Measurements from ENCODE around the gene CCT8L2.
"Not testable (repeated sequence)": the region's sequence is repeated elsewhere in the genome, so short reads cannot be mapped to it uniquely, and the experiment has no call there.

CCT8L2 gene

DNA sequence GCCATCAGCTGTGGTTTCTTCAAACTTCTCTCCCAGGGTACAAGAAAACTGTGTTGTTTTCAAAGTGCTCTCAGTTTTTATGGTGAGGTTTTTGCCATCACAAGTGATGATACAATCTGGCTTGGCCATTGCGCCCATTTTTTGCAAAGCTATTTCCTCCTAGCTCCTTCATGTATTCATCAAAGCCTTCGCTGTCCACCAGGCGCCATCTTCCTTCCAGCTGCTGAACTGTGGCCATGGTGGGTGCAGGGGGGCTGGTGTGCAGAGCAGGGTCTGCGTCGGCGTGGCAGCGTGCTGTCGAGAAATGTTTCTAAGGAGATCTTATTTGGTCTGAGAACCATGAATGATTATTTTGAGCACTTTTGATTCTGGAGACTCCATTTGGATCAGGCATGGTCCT lies 2.6 kb upstream of the CCT8L2 start:
- in situ Hi-C loops (cut with HindIII; ENCODE audit: low sequenced_read_pairs), result not testable (repeated sequence)

DNA sequence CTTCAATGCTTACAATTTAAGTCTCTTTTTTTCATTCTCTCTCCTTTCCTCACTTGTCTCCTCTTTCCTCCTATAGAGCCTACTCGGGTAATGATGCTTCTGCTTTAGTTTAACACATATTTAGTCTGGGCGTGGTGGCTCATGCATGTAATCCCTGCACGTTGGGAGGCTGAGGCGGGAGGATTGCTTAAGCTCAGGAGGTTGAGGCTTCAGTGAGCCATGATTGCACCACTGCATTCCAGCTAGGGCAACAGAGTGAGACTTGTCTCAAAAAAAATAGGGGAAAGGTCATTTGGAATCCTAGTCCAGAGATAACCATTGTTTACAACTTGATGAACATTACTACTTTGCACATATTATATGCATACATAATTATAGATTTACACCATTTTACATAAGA lies 1.4 kb upstream of the CCT8L2 start:
- in situ Hi-C loops (cut with HindIII; ENCODE audit: low sequenced_read_pairs), result no loop called here

DNA sequence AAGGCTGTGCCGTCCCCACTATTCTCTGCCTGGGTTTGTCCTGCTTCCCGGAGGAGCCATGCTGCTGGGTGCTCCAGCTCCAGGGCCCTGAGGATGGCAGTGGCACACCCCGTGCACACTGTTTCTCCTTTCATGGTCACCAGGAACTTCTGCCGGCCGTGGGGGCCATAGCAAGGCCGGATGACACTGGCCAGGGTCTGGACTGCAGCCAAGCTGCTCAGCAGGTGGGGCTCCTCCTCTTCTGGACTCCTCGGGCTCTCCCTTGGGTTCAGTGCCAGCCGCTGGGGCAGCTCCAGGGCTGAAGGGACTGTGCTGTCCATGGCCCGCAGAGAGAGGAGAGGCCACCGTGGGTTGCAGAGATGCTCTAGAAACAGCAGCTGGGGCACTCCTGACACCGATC lies 379 bp downstream of the CCT8L2 start:
- in situ Hi-C loops (cut with HindIII; ENCODE audit: low sequenced_read_pairs), result not testable (repeated sequence)

DNA sequence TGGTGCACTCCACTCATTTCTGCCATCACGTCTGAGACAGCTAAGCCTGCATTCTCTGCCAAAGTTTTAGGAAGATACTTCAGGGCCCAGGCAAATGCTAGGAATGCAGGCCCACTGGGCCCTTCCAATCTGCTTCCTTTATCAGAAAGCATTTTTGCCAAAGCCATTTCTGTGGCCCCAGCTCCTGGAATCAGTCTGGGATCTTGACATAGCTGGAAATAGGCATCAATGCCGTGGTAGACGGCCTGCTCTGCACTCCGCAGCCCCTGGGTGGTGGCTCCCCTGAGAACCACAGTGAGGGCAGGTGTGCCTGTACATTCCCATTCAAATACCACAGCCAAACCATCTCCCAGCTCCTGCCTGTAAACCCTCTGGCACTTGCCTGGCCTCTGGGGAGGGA lies 1.5 kb downstream of the CCT8L2 start:
- in situ Hi-C loops (cut with HindIII; ENCODE audit: low sequenced_read_pairs), result not testable (repeated sequence)

DNA sequence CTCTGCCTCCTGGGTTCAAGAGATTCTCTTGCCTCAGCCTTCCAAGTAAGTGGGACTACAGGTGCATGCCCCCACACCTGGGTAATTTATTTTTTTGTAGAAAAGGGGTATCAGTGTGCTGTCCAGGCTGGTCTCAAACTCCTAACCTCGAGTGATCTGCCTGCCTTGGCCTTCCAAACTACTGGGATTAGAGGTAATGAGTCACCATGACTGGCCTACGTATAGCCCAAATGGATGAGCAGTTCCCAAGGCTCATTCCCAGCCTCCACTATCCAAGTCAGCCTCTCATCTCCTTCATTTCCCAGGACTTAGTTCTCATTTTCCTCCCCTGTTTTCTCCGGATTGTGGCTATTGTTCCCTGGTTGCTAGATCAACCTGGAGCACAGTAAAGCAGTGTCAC lies 5.6 kb downstream of the CCT8L2 start:
- in situ Hi-C loops (cut with HindIII; ENCODE audit: low sequenced_read_pairs), result no loop called here

DNA sequence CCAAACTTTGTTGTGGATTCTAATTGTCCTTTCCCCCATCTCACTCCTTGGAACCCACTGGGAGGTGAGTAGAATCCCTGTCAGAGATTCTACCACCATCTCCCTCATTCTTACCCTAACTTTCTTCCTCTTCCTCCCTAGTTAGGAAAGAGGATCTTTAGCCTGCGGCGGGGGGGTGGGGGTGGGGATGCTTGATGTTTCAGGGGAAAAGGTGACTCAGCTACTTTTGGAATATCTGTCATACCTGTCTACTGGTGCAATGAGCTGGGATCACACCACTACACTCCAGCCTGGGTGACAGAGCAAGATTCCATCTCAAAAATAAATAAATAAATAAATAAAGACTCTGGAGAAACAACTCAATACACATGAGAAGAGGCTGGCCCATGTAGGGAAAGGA lies 6.4 kb downstream of the CCT8L2 start:
- in situ Hi-C loops (cut with HindIII; ENCODE audit: low sequenced_read_pairs), result no loop called here

DNA sequence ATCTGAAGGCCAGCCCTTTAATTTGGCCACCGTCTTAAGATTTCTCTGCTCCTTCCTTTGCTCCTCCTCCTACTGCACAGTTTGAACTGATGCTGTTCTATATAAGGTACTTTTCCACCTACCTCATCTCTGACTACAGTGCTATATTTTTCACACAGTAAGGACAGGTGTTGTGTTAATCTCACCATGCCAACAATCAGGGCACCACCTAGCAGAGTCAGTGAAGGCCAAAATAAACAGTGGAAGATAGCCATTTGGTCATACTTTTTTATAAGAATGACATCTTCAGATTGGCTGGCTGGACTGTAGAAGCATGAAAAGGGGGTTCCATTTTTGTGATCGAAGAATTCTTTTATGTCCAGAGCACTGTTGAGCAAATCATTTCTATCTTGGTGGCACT lies 11.7 kb downstream of the CCT8L2 start:
- in situ Hi-C loops (cut with HindIII; ENCODE audit: low sequenced_read_pairs), result not testable (repeated sequence)

DNA sequence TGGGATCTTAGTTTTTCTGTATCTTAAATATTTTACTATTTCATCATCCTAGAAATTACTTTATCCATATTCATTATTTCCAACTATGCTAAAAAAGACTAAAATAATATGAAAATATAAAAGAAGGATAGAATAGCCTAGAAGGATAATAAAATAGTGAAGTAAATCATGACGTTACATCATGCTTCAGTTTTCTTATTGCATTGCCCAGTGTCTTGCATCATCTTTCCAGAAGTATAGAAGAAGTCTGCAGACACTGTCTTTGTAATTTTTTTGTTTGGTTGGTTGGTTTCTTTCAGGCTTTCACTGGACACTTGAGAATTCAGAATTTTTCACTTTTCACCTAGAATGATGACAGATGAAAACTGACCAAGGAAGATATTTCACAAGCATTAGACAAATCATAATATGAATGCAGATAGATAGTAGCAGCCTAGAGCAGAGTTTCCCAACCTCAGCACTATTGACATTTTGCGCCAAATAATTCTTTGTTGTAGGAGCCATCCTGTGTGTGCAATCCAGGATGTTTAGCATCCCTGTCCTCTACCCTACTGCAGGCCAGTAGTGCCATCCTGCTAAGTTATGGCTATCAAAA lies 23.3 kb downstream of the CCT8L2 start:
- in situ Hi-C loops (cut with HindIII; ENCODE audit: low sequenced_read_pairs), result not testable (repeated sequence)

DNA sequence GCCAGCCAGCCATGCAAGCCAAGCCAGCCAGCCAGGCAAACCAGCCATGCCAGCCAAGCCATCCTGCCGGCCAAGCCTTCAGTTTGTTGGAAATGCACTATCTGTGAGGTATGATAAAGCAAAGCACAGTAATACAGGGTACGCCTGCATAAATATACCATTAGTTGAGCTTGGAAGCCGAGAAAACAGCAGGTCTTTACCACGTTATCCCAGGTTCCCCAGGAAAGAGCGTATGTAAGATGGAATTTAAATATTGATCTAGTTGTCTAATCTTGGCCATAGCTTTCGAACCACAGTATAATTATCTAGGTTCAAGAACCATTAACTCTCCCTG lies 24.2 kb downstream of the CCT8L2 start:
- in situ Hi-C loops (cut with HindIII; ENCODE audit: low sequenced_read_pairs), result no loop called here

DNA sequence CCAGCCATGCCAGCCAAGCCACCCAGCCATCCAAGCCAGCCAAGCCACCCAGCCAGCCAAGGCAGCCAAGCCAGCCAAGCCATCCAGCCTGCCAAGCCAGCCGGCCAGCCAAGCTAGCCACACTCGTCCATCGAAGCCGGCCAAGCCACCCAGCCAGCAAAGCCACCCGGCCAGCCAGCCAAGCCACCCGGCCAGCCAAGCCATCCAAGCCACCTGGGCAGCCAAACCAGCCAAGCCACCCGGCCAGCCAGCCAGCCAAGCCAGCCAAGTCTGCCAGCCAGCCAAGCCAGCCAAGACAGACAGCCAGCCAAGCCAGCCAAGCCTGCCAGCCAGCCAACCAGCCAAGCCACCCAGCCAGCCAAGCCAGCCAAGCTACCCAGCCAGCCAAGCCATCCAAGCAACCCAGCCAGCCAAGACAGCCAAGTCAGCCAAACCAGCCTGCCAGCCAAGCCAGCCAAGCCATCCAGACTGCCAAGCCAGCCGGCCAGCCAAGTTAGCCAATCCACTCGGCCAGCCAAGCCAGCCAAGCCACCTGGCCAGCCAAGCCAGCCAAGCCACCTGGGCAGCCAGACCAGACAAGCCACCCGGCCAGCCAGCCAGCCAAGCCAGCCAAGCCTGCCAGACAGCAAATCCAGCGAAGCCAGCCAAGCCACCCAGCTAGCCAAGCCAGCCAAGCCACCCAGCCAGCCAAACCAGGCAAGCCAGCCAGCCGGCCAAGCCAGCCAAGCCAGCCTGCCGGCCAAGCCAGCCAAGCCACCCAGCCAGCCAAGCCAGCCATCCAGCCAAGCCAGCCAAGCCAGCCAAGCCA lies 24.8 kb downstream of the CCT8L2 start:
- in situ Hi-C loops (cut with HindIII; ENCODE audit: low sequenced_read_pairs), result not testable (repeated sequence)

DNA sequence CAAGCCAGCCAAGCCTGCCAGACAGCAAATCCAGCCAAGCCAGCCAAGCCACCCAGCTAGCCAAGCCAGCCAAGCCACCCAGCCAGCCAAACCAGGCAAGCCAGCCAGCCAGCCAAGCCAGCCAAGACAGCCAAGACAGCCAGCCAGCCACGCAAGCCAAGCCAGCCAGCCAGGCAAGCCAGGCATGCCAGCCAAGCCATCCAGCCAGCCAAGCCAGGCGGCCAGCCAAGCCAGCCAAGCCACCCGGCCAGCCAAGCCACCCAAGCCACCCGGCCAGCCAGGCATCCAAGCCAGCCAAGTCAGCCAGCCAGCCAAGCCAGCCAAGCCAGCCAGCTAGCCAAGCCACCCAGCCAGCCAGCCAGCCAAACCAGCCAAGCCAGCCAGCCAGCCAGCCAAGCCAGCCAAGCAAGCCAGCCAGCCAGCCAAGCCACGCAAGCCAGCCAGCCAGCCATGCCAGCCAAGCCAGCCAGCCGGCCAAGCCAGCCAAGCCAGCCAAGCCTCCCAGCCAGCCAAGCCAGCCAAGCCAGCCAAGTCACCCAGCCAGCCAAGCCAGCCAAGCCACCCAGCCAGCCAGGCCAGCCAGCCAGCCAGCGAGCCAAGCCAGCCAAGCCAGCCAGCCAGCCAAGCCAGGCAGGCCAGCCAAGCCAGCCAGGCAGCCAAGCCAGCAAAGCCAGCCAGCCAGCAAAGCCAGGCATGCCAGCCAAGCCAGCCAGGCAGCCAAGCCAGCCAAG lies 26.0 kb downstream of the CCT8L2 start:
- in situ Hi-C loops (cut with HindIII; ENCODE audit: low sequenced_read_pairs), result not testable (repeated sequence)

DNA sequence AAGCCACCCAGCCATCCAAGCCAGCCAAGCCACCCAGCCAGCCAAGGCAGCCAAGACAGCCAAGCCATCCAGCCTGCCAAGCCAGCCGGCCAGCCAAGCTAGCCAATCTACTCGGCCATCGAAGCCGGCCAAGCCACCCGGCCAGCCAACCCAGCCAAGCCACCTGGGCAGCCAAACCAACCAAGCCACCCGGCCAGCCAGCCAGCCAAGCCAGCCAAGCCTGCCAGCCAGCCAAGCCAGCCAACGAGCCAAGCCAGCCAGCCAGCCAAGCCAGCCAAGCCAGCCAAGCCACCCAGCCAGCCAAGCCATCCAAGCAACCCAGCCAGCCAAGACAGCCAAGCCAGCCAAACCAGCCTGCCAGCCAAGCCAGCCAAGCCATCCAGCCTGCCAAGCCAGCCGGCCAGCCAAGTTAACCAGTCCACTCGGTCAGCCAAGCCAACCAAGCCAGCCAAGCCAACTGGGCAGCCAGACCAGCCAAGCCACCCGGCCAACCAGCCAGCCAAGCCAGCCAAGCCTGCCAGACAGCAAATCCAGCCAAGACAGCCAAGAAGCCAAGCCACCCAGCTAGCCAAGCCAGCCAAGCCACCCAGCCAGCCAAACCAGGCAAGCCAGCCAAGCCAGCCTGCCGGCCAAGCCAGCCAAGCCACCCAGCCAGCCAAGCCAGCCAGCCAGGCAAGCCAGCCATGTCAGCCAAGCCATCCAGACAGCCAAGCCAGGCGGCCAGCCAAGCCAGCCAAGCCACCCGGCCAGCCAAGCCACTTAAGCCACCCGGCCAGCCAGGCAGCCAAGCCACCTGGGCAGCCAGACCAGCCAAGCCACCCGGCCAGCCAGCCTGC lies 26.8 kb downstream of the CCT8L2 start:
- in situ Hi-C loops (cut with HindIII; ENCODE audit: low sequenced_read_pairs), result not testable (repeated sequence)

DNA sequence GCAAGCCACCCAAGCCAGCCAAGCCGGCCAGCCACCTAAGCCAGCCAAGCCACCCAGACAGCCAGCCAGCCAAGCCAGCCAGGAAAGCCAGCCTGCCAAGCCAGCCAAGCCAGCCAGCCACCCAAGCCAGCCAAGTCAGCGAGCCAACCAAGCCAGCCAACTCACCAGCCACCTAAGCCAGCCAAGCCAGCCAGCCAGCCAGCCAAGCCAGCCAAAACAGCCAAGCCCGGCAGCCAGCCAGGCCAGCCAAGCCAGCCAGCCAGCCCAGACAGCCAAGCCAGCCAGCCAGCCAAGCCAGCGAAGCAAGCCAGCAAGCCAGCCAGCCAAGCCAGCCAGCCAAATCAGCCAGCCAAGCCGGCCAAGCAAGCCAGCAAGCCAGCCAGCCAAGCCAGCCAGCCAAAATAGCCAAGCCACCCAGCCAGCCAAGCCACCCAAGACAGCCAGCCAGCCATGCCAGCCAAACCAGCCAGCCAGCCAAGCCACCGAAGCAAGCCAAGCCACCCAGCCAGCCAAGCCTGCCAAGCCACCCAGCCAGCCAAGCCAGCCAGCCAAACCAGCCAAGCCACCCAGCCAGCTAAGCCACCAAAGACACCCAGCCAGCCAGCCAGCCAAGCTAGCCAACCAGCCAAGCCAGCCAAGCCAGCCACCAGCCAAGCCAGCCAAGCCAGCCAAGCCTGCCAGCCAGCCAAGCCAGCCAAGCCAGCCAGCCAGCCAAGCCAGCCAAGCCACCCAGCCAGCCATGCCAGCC lies 27.6 kb downstream of the CCT8L2 start:
- in situ Hi-C loops (cut with HindIII; ENCODE audit: low sequenced_read_pairs), result not testable (repeated sequence)

DNA sequence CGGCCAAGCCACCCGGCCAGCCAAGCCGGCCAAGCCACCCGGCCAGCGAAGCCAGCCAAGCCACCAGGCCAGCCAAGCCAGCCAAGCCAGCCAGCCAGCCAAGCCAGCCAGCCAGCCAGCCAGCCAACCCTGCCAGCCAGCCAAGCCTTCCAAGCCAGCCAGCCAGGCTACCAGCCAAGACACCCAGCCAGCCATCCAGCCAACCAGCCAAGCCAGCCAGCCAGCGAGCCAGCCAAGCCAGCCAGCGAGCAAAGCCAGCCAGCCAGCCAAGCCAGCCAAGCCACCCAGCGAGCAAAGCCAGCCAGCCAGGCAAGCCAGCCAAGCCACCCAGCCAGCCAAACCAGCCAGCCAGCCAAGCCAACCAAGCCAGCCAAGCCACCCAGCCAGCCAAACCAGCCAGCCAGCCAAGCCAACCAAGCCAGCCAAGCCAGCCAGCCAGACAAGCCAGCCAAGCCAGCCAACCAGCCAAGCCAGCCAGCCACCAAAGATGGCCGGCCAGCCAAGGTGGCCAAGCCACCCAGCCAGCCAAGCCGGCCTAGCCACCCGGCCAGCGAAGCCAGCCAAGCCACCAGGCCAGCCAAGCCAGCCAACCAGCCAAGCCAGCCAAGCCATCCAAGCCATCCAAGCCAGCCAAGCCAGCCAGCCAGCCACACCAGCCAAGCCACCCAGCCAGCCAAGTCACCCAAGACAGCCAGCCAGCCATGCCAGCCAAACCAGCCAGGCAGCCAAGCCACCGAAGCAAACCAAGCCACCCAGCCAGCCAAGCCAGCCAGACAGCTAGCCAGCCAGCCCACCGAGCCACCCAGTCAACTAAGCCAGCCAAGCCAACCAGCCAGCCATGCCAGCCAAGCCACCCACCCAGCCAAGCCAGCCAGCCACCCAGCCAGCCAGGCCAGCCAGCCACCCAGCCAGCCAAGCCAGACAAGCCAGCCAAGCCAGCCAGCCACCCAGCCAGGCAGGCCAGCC lies 28.8 kb downstream of the CCT8L2 start:
- in situ Hi-C loops (cut with HindIII; ENCODE audit: low sequenced_read_pairs), result no loop called here

DNA sequence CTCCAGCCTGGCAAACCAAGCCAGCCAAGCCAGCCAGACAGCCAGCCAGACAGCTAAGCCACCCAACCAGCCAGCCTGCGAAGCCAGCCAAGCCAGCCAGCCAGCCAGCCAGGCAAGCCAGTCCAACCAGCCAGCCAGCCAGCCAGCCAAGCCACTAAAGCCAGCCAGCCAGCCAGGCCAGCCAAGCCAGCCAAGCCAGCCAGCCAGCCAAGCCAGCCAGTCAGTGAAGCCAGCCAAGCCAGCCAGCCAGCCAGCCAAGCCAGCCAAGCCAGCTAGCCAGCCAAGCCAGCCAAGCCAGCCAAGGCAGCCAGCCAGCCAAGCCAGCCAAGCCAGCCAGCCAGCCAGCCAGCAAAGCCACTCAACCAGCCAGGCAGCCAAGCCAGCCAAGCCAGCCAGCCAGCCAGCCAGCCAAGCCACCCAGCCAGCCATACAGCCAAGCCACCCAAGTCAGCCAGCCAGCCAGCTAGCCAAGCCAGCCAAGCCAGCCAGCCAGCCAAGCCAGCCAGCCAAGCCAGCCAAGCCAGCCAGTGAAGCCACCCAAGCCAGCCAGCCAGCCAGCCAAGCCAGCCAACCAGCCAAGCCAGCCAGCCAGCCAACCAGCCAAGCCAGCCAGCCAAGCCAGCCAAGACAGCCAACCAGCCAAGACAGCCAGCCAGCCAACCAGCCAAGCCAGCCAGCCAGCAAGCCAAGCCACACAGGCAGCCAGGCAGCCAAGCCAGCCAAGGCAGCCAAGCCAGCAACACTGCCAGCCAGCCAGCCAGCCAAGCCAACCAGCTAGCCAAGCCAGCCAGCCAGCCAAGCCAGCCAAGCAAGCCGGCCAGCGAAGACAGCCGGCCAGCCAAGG lies 29.7 kb downstream of the CCT8L2 start:
- in situ Hi-C loops (cut with HindIII; ENCODE audit: low sequenced_read_pairs), result no loop called here

DNA sequence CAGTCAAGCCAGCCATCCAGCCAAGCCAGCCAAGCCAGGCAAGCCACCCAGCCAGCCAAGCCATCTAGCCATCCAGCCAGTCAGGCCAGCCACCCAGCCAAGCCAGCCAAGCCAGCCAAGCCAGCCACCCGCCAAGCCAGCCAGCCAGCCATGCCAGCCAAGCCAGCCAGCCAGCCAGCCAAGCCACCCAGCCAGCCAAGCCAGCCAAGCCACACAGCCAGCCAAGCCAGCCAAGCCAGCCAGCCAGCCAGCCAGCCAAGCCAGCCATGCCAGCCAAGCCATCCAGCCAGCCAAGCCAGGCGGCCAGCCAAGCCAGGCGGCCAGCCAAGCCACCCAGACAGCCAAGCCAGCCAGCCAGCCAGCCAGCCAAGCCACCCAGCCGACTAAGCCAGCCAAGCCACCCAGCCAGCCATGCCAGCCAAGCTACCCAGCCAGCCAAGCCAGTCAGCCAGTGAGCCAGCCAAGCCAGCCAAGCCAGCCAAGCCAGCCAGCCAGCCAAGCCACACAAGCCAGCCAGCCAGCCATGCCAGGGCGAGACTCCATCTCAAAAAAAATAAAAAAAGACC lies 31.4 kb downstream of the CCT8L2 start:
- in situ Hi-C loops (cut with HindIII; ENCODE audit: low sequenced_read_pairs), result not testable (repeated sequence)

DNA sequence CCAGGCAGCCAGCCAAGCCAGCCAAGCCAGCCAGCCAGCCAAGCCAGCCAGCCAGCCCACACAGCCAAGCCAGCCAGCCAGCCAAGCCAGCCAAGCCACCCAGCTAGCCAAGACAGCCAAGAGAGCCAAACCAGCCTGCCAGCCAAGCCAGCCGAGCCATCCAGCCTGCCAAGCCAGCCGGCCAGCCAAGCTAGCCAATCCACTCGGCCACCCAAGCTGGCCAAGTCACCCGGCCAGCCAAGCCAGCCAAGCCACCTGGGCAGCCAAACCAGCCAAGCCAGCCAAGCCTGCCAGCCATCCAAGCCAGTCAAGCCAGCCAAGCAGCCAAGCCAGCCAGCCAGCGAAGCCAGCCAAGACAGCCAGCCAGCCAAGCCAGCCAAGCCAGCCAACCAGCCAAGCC lies 32.0 kb downstream of the CCT8L2 start:
- in situ Hi-C loops (cut with HindIII; ENCODE audit: low sequenced_read_pairs), result not testable (repeated sequence)

DNA sequence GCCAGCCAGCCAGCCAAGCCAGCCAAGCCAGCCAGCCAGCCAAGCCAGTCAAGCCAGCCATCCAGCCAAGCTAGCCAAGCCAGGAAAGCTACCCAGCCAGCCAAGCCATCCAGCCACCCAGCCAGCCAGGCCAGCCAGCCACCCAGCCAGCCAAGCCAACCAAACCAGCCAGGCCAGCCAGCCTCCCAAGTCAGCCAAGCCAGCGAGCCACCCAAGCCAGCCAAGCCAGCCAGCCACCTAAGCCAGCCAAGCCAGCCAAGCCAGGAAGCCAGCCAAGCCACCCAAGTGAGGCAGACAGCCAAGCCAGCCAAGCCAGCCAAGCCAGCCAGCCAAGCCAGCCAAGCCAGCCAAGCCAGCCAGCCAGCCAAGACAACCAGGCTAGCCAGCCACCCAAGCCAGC lies 32.6 kb downstream of the CCT8L2 start:
- in situ Hi-C loops (cut with HindIII; ENCODE audit: low sequenced_read_pairs), result not testable (repeated sequence)

Data from DLD1 (cell line).